Tibial artery (tissue), 4 donors: ENCODE measurements around the gene FOXA2.

Experiments used
- DNase-seq, 2 donors: peaks; one replicate each; pipeline ENCODE4 v3.0.0-alpha.2; 2019
- H3K27ac ChIP-seq, 2 donors: fragments of 200-600 bp; sonication (generic) in 1 of 2; 1 replicate in 1 of 2; 2 replicates in 1 of 2; pipeline ENCODE4 v1.5.1; 2018 to 2019; ENCODE audit warnings: mild to moderate bottlenecking in 1 of 2
- H3K27me3 ChIP-seq, 2 donors: fragments of 200-600 bp; sonication (generic) in 1 of 2; one replicate each; pipeline versions ENCODE4 v1.5.1 to v1.6.0; 2016 to 2019
- H3K36me3 ChIP-seq, 3 donors: fragments of 200-600 bp; sonication (generic) in 2 of 3; one replicate each; pipeline ENCODE4 v1.5.1; 2016 to 2019; ENCODE audit warnings: mild to moderate bottlenecking in 2 of 3
- H3K4me1 ChIP-seq, 4 donors: fragments of 200-600 bp; sonication (generic) in 2 of 4; 1 replicate in 3 of 4; 2 replicates in 1 of 4; pipeline ENCODE4 v1.5.1; 2016 to 2019
- H3K4me3 ChIP-seq, 2 donors: fragments of 200-600 bp; sonication (generic) in 1 of 2; 1 replicate in 1 of 2; 2 replicates in 1 of 2; pipeline ENCODE4 v1.5.1; 2018 to 2019; ENCODE audit warnings: mild to moderate bottlenecking in 2 of 2
- H3K9me3 ChIP-seq, 3 donors: fragments of 200-600 bp; sonication (generic) in 1 of 3; one replicate each; pipeline ENCODE4 v1.5.1; 2016 to 2019
- intact Hi-C: fragments of 100-400 bp; cut with DNase I; formaldehyde crosslinking; loops from one replicate; pipeline ENCODE4 v1.15.0; 2023; ENCODE audit warnings: low total_unique reads
- TF ChIP-seq, protein P1 (sequence below), 2 experiments: fragments of 200-600 bp in 1 of 2; fragments of 450-650 bp in 1 of 2; IDR thresholded peaks; one replicate each; pipeline ENCODE4 v1.5.1; 2017 to 2019; ENCODE audit warnings: antibody characterized with exemption in 2 of 2, mild to moderate bottlenecking in 1 of 2, moderate library complexity in 1 of 2

The FOXA2 gene

DNA sequence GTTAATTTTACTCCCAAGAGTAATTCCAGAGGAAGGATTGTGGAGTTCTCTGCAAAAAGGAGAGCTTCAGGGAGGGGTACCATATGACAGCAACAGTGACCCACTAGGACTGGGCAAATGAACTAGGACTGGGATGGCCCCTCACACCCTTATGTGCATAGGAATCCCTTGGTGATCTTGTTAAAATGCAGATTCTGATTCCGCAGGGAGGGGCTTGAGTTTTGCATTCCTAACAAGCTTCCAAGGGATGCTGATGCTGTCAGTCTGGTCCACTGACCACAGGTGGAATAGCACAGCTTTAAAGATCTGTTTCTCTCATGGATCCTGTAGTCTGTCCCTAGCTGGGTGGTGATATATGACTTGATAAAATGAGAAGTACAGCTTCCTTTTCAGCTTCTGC lies 6.3 kb upstream of the FOXA2 start:
- intact Hi-C loops, result no loop called here
- Histone ChIP-seq H3K9me3 (no peaks in the 10 kb centered on the region), H3K27me3 (peaks cover 0 to 50% of the 10 kb centered on the region in 2 donors), H3K4me1 (peaks cover 0 to 11% (median 4%) of the 10 kb centered on the region in 4 donors), H3K27ac (no peak overlapping the region), H3K4me3 (no peak overlapping the region), H3K36me3 (no peaks in the 10 kb centered on the region)
- no peak for DNase-seq
- TF ChIP-seq, protein P1, sequence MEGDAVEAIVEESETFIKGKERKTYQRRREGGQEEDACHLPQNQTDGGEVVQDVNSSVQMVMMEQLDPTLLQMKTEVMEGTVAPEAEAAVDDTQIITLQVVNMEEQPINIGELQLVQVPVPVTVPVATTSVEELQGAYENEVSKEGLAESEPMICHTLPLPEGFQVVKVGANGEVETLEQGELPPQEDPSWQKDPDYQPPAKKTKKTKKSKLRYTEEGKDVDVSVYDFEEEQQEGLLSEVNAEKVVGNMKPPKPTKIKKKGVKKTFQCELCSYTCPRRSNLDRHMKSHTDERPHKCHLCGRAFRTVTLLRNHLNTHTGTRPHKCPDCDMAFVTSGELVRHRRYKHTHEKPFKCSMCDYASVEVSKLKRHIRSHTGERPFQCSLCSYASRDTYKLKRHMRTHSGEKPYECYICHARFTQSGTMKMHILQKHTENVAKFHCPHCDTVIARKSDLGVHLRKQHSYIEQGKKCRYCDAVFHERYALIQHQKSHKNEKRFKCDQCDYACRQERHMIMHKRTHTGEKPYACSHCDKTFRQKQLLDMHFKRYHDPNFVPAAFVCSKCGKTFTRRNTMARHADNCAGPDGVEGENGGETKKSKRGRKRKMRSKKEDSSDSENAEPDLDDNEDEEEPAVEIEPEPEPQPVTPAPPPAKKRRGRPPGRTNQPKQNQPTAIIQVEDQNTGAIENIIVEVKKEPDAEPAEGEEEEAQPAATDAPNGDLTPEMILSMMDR (IDR thresholded peaks at IDR 0.05), result no peak

DNA sequence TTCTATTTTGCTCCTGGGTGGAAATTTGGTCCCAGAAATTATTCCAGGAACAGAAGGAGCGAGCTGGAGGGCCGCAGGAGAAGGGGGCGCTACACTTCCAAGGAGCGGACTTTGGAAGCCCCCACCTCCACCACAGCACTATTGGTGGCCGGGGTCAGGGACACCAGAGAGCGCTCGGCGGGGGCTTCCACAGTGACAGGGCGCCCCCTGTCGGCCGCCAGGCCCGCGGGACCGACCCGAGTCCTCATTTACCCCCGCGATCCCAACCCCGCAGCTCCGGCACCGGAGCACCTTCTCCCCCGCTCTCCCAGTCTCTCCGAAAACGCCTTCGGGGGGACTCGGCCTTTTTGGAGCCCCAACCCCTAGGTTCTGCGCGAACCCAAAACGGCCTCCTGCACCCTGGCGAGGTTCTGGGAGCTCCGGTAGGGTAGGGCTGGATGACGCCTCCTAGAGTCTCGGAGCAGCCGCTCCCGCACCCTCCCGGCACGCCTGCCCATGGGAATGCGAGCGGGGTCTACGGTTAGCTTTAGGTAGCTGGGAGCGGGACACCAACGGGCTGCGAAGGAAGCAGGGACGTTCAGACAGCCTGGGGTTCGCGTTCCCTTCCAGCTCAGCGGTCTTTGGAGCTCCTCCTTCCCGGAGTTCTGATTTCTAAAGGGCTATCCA lies 2.4 kb upstream of the FOXA2 start:
- Histone ChIP-seq H3K4me3 (no peak overlapping the region), H3K4me1 (peaks cover 0 to 47% (median 38%) of the 10 kb centered on the region in 4 donors), H3K9me3 (no peaks in the 10 kb centered on the region), H3K27ac (no peak overlapping the region), H3K27me3 (peaks cover 0 to 85% of the 10 kb centered on the region in 2 donors), H3K36me3 (no peaks in the 10 kb centered on the region)
- TF ChIP-seq, protein P1 (IDR thresholded peaks at IDR 0.05), result peak; percentile 31 to 46
- no peak for DNase-seq
- intact Hi-C loops, result no loop called here

DNA sequence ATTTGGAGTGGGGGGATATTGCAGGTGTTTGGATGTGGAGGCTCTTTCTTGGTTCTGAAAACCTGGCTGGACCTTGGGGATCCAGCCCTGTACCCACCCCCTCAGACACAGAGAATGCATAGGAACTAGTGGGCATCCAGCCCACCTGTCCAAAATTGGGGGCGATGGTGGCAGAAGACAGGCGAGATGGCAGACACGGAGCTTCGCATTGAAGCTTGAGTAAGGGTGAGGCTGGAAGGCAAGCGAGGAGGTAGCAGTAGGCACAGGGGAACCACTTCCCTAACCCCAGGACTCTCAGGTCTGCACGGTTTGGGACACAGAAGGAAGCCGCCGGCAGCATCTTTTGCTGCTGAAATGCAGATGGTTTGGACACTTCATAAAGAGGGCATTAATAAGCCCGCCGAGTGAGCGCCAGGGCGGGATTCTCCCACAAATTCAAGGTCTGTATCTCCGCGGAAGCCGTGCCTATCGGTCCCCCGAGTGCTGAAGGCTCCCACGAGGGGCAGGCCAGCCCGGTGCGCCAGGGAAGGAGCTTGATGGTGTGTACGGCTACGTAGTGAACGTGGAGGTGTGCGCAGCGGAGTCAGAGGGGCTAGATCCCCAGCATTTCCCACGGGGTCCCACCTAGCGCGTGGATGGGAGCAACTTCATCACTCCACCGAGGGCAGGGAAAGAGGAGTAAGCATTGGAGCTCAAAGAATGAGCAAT lies 1.6 kb upstream of the FOXA2 start:
- Histone ChIP-seq H3K9me3 (no peaks in the 10 kb centered on the region), H3K4me3 (no peak overlapping the region), H3K36me3 (no peaks in the 10 kb centered on the region), H3K4me1 (peaks cover 0 to 49% (median 38%) of the 10 kb centered on the region in 4 donors), H3K27ac (no peak overlapping the region), H3K27me3 (peaks cover 0 to 88% of the 10 kb centered on the region in 2 donors)
- DNase-seq, result no peak
- TF ChIP-seq, protein P1 (IDR thresholded peaks at IDR 0.05), result no peak
- intact Hi-C loops, result no loop called here

DNA sequence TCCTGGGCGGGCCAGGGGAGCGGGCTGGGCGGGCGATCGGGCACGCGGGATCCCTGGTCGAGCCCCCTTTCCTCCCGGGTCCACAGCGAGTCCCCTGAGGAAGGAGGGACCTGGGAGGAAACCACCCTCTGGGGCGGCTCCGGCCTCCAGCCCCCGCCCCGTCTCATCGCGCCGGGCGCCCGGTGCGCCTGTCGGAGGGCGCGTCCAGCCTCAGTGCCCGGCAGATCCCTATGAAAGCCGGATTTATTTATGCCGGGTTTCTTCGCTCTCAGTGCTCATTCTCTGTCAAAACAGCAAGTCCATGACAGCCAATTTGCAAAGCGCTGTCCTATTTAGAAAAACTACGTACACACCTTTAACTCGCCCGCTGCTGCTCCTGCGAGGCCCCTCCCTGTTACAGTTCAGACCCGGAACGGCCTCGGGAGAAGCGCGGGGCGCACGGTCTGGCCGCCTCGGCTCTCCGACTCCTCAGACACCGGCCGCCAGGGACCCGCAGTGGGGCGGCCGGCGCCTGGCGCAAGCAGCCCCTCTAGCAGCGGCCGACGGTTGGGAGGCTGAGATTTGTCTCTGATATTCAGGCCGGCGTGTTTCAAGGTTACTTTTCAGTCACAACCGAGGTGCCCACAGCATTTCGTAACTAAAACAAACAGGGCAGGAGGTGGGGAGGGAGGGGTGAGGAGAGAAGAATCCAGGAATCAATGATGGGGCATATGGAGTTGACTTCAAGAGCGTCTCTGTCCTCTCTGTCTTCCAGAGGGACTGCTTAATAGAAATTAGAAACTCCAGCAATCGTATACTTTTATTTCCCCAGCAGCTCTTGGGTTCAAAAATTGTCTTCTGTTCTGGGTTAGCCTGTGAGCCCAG lies 782 bp upstream of the FOXA2 start:
- no peak for DNase-seq
- no peaks in the 10 kb centered on the region for H3K36me3 ChIP-seq
- H3K9me3 ChIP-seq, result no peaks in the 10 kb centered on the region
- peaks cover 0 to 49% (median 38%) of the 10 kb centered on the region in 4 donors for H3K4me1 ChIP-seq
- TF ChIP-seq, protein P1 (IDR thresholded peaks at IDR 0.05), result no peak
- peaks cover 0 to 88% of the 10 kb centered on the region in 2 donors for H3K27me3 ChIP-seq
- peak overlapping the region in 1 of 2 donors; percentile 36 for H3K4me3 ChIP-seq
- H3K27ac ChIP-seq, result no peak overlapping the region
- intact Hi-C loops, result no loop called here

DNA sequence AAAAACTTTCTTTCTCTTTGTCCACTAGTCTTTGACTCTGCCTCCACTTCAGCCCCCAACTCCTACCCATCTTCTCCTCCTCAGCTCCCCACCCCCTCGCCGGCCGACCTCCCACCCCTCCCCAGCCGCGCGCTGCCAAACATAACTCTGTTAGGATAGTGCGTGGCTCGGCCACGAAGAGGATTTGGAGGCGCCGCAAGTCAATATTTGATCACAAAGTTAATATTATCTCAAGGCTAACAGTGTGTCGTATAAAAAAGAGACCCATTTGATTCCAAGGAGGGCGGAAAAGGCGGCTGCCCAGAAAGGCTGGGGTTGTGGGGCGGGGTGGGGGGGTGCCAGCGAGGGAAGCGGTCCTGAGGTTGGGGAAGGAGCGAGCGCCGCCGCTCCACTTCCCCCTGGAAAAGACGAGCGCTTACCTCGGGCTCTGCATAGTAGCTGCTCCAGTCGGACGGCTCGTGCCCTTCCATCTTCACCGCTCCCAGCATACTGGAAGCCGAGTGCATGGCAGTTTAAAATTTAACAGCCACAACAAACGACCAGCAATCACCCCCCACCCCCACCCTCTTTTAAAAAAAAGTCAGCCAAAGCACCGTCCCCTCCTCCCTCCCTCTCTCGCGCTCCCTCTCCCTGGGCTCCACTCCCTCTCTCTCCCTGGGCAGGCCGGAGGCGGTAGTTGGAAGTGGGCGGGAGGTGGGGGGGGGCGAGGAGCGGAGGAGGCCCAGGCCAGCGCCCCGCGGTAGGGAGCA lies 425 bp downstream of the FOXA2 start:
- TF ChIP-seq, protein P1 (IDR thresholded peaks at IDR 0.05), result no peak
- intact Hi-C loops, result no loop called here
- no peaks in the 10 kb centered on the region for H3K9me3 ChIP-seq
- H3K27me3 ChIP-seq, result peaks cover 0 to 94% of the 10 kb centered on the region in 2 donors
- no peak overlapping the region for H3K27ac ChIP-seq
- peak overlapping the region; percentile 21 to 36 for H3K4me3 ChIP-seq
- no peaks in the 10 kb centered on the region for H3K36me3 ChIP-seq
- peaks cover 0 to 54% (median 42%) of the 10 kb centered on the region in 4 donors for H3K4me1 ChIP-seq
- no peak for DNase-seq
